KMS-11 (cell line): ENCODE data around the gene CFAP298.
"Not testable (repeated sequence)": the region's sequence is repeated elsewhere in the genome, so short reads cannot be mapped to it uniquely, and the experiment has no call there.

ENCODE experiments used
- H2AFZ ChIP-seq: fragments of 200-600 bp; sonication (generic); 2 replicates; pipeline ENCODE4 v1.6.1; 2016; ENCODE audit warnings: antibody characterized with exemption, mixed run types, low read depth
- H3K27ac ChIP-seq: fragments of 200-600 bp; sonication (generic); 2 replicates; pipeline ENCODE4 v1.6.1; 2016; ENCODE audit warnings: mild to moderate bottlenecking, mixed run types
- H3K27me3 ChIP-seq: fragments of 200-600 bp; sonication (generic); 2 replicates; pipeline ENCODE4 v1.6.1; 2017; ENCODE audit warnings: mild to moderate bottlenecking, low read depth, mixed run types, moderate library complexity; ENCODE audit not compliant: insufficient read depth
- H3K36me3 ChIP-seq: fragments of 200-600 bp; sonication (generic); 2 replicates; pipeline ENCODE4 v1.6.1; 2017; ENCODE audit warnings: mild to moderate bottlenecking, mixed run types; ENCODE audit not compliant: insufficient read depth
- H3K4me1 ChIP-seq: fragments of 200-600 bp; sonication (generic); 2 replicates; pipeline ENCODE4 v1.6.1; 2016; ENCODE audit warnings: mild to moderate bottlenecking, low read depth, mixed run types; ENCODE audit not compliant: poor library complexity, severe bottlenecking
- H3K4me2 ChIP-seq: fragments of 200-600 bp; sonication (generic); 2 replicates; pipeline ENCODE4 v1.7.0; 2016; ENCODE audit warnings: mild to moderate bottlenecking, mixed run types
- H3K4me3 ChIP-seq: fragments of 200-600 bp; sonication (generic); IDR thresholded peaks from 2 replicates; pipeline ENCODE4 v1.6.1; 2017; ENCODE audit warnings: low read depth, low read length, mixed read lengths; ENCODE audit not compliant: insufficient read depth
- H3K79me2 ChIP-seq: fragments of 200-600 bp; sonication (generic); 2 replicates; pipeline ENCODE4 v1.6.1; 2016; ENCODE audit warnings: low read depth, mixed run types; ENCODE audit not compliant: insufficient read depth
- H3K9ac ChIP-seq: fragments of 200-600 bp; sonication (generic); 2 replicates; pipeline ENCODE4 v1.6.1; 2016; ENCODE audit warnings: mild to moderate bottlenecking, mixed run types
- H4K20me1 ChIP-seq: fragments of 200-600 bp; sonication (generic); 2 replicates; pipeline ENCODE4 v1.6.1; 2016; ENCODE audit warnings: mild to moderate bottlenecking, mixed run types; ENCODE audit not compliant: insufficient read depth
- TF ChIP-seq, protein P1 (sequence below): fragments of 200-600 bp; sonication (generic); conservative IDR thresholded peaks from 2 replicates; pipeline ENCODE4 v1.6.1; 2017; ENCODE audit warnings: low read depth, mild to moderate bottlenecking, antibody characterized with exemption, low read length, moderate library complexity, mixed read lengths

Gene CFAP298

DNA sequence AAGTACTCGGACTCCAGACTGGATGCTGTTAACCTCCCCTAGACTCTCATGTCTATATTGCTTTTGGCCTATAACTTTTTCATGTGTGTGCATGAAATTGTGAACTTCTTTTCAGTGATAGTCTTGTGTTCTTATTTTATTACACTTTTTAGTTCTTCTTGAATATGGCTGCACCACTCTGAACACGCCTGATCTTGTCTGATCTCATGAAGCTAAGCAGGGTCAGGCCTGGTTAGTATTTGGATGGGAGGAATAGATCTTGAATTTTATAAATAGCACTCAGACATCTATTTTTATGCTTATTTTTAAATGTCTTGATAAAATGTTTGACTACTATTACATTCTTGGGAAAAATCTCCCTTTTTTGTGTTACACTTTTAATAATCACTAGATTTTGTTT, 49.3 kb downstream of the CFAP298 start:
- H3K9ac ChIP-seq = no peak overlapping the region
- H3K4me1 ChIP-seq = no peaks in the 10 kb centered on the region
- H3K4me2 ChIP-seq = no peak overlapping the region
- no peaks in the 10 kb centered on the region for H4K20me1 ChIP-seq
- no peak overlapping the region for H3K27ac ChIP-seq
- TF ChIP-seq, protein P1, sequence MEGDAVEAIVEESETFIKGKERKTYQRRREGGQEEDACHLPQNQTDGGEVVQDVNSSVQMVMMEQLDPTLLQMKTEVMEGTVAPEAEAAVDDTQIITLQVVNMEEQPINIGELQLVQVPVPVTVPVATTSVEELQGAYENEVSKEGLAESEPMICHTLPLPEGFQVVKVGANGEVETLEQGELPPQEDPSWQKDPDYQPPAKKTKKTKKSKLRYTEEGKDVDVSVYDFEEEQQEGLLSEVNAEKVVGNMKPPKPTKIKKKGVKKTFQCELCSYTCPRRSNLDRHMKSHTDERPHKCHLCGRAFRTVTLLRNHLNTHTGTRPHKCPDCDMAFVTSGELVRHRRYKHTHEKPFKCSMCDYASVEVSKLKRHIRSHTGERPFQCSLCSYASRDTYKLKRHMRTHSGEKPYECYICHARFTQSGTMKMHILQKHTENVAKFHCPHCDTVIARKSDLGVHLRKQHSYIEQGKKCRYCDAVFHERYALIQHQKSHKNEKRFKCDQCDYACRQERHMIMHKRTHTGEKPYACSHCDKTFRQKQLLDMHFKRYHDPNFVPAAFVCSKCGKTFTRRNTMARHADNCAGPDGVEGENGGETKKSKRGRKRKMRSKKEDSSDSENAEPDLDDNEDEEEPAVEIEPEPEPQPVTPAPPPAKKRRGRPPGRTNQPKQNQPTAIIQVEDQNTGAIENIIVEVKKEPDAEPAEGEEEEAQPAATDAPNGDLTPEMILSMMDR = no peak
- no peaks in the 10 kb centered on the region for H3K79me2 ChIP-seq
- no peak overlapping the region for H2AFZ ChIP-seq
- H3K27me3 ChIP-seq = no peaks in the 10 kb centered on the region
- no peaks in the 10 kb centered on the region for H3K36me3 ChIP-seq
- no peak overlapping the region for H3K4me3 ChIP-seq

DNA sequence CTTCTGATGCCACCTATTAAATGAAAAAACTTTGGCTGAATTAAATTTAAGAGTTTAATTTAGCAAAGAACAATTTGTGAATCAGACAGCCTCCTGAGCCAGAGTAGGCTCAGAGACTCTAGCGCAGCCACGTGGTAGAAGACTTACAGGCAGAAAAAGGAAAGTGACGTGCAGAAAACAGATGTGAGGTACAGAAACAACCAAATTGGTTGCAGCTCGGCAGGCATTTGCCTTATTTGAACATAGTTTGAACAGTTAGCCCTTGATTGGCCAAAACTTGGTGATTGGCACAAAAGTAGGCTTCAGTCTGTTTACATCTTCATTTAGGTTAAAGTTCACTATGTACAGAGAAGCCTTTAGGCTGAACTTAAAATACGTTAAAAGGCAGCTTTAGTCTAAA, 49.8 kb downstream of the CFAP298 start:
- no peaks in the 10 kb centered on the region for H3K79me2 ChIP-seq
- H3K4me1 ChIP-seq = no peaks in the 10 kb centered on the region
- H2AFZ ChIP-seq = no peak overlapping the region
- H3K9ac ChIP-seq = no peak overlapping the region
- H3K4me3 ChIP-seq = no peak overlapping the region
- no peaks in the 10 kb centered on the region for H3K27me3 ChIP-seq
- TF ChIP-seq, protein P1 = no peak
- H4K20me1 ChIP-seq = no peaks in the 10 kb centered on the region
- H3K27ac ChIP-seq = no peak overlapping the region
- no peak overlapping the region for H3K4me2 ChIP-seq
- H3K36me3 ChIP-seq = no peaks in the 10 kb centered on the region

DNA sequence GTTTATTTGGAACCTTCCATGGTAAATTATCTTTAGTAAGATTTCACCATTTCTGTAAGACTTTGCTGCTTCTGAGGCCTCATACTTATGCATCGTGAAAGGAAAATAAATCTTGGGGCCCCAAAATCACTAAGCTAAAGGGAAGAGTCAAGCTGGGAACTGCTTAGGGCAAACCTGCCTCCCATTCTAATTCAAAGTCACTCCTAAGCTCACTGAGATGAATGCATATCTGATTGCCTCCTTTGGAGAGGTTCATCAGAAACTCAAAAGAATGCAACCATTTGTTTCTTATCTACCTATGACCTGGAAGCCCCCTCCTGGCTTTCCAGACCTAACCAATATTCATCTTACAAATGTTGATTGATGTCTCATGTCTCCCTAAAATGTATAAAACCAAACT, 50.7 kb downstream of the CFAP298 start:
- H3K27me3 ChIP-seq, H2AFZ ChIP-seq, H4K20me1 ChIP-seq, H3K4me3 ChIP-seq, H3K9ac ChIP-seq, H3K27ac ChIP-seq, H3K36me3 ChIP-seq, H3K4me2 ChIP-seq, H3K4me1 ChIP-seq, H3K79me2 ChIP-seq: not testable (repeated sequence)

DNA sequence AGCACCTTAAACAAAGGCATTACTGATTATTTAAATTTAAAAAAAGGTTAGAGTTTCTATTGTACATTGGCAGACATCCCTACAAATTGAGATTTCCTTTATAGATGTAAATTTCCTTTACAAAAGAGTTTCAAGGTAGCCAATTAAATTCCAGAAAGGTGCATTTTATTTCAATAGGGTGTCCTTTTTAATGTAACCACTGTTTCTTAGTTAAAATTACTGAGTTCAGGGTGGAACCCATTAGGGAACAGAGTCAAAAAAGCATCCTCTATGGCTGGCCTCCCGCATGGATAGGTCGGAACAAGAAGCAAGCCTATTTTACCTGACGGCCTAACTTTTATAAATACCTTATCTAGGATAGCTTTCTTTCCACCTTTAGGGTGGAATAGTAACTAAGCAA, 51.3 kb downstream of the CFAP298 start:
- Histone ChIP-seq H4K20me1 (no peaks in the 10 kb centered on the region), H3K27me3 (no peaks in the 10 kb centered on the region), H3K4me1 (no peaks in the 10 kb centered on the region), H3K4me3 (no peak overlapping the region), H3K4me2 (no peak overlapping the region), H3K27ac (no peak overlapping the region), H3K79me2 (no peaks in the 10 kb centered on the region), H3K36me3 (no peaks in the 10 kb centered on the region), H3K9ac (no peak overlapping the region), H2AFZ (no peak overlapping the region)
- TF ChIP-seq, protein P1 = no peak

DNA sequence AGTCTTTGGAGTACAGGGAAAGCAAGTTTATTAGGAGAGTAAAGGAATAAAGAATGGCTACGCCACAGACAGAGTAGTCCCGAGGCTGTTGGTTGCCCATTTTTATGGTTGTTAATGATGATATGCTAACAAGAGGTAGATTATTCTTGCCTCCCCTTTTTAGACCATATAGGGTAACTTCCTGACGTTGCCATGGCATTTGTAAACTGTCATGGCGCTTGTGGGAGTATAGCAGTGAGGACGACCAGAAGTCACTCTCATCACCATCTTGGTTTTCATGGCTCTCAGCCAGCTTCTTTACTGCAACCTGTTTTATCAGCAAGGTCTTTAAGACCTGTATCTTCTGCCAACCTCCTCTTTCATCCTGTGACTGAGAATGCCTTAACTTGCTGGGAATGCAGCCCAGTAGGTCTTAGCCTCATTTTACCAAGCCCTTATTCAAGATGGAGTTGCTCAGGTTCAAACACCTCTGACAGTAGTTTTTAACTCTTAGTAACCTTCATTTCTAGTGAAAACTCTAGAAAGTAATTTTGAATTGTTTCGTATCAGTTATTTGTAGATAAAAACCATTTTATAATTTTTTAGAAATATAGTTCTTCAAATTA, 53.1 kb downstream of the CFAP298 start:
- no peaks in the 10 kb centered on the region for H3K4me1 ChIP-seq
- H3K4me2 ChIP-seq = no peak overlapping the region
- H2AFZ ChIP-seq = no peak overlapping the region
- H3K9ac ChIP-seq = no peak overlapping the region
- no peaks in the 10 kb centered on the region for H4K20me1 ChIP-seq
- H3K27ac ChIP-seq = no peak overlapping the region
- H3K79me2 ChIP-seq = no peaks in the 10 kb centered on the region
- no peak overlapping the region for H3K4me3 ChIP-seq
- H3K36me3 ChIP-seq = no peaks in the 10 kb centered on the region
- no peaks in the 10 kb centered on the region for H3K27me3 ChIP-seq
- TF ChIP-seq, protein P1 = no peak
